HCT116 (cell line): Measurements from ENCODE around the gene THEM4. TPM values are rescaled to one million over a fixed set of nuclear protein-coding genes. Genes with fewer than 3 reads are reported as not detected.

Source experiments
- ATAC-seq: fragments of 200-7000 bp; cut with Tn5 transposase; 2 replicates; pipeline ENCODE4 v1.9.1; 2020; ENCODE audit warnings: mild to moderate bottlenecking, moderate library complexity
- BruUV-seq: library from RNA; stranded (reverse); fragments of 400-500 nt; replicated peaks from 2 replicates; lab custom pipeline; 2021; lab: Mats Ljungman, UMichigan
- CTCF ChIA-PET: fragments of 300-600 bp; sonication (Branson Sonifier 250); formaldehyde crosslinking; loops from one replicate; lab custom pipeline; 2021; ENCODE audit warnings: antibody characterized with exemption; lab: Charles Lee
- POLR2A ChIA-PET: fragments of 300-600, 350-600 bp; sonication (Branson Sonifier 250); formaldehyde crosslinking; loops from one replicate; lab custom pipeline; 2021; ENCODE audit warnings: antibody characterized with exemption; lab: Charles Lee
- RAD21 ChIA-PET, 2 experiments: fragments of 300-600 bp; sonication (Branson Sonifier 250); formaldehyde crosslinking; loops; one replicate each; lab custom pipeline; 2023; ENCODE audit warnings: low total read pairs in 2 of 2; ENCODE audit not compliant: uncharacterized antibody in 2 of 2, unreplicated experiment in 2 of 2, low non-redundant PET in 1 of 2; lab: Charles Lee
- DNase-seq: peaks from one replicate; pipeline ENCODE4 v3.0.0-alpha.2; 2010; ENCODE audit warnings: low read depth, low spot score
- H2AFZ ChIP-seq: fragments of 200-600 bp; shearing (Covaris generic), sonication (generic); 2 replicates; pipeline ENCODE4 v1.6.1; 2017; ENCODE audit warnings: low read depth, mixed run types, mixed read lengths, antibody characterized with exemption, low read length; ENCODE audit not compliant: poor library complexity, severe bottlenecking
- H3K27ac ChIP-seq: 2 replicates; pipeline ENCODE4 v1.5.1; 2012; ENCODE audit warnings: low read depth, low read length
- H3K27me3 ChIP-seq: fragments of 200-600 bp; sonication (generic); 2 replicates; pipeline ENCODE4 v1.6.1; 2016; ENCODE audit warnings: mixed run types, low read length, mixed read lengths; ENCODE audit not compliant: insufficient read depth
- H3K36me3 ChIP-seq, 2 experiments: fragments of 200-500 bp in 1 of 2; fragments of 200-600 bp in 1 of 2; sonication (Bioruptor generic) in 1 of 2; sonication (generic) in 1 of 2; 2 replicates each; pipeline versions ENCODE4 v1.5.1 to v1.6.1; 2014 to 2016; ENCODE audit warnings: low read length in 2 of 2, inconsistent platforms in 1 of 2, mixed read lengths in 1 of 2, mixed run types in 1 of 2; ENCODE audit not compliant: insufficient read depth in 2 of 2, control insufficient read depth in 1 of 2
- H3K4me1 ChIP-seq, 2 experiments: fragments of 200-600 bp in 1 of 2; sonication (generic) in 1 of 2; 2 replicates each; pipeline versions ENCODE4 v1.5.1 to v1.6.1; 2012 to 2017; ENCODE audit warnings: low read length in 2 of 2, inconsistent platforms in 1 of 2, mild to moderate bottlenecking in 1 of 2, mixed read lengths in 1 of 2, mixed run types in 1 of 2, moderate library complexity in 1 of 2; ENCODE audit not compliant: insufficient read depth in 2 of 2, control insufficient read depth in 1 of 2
- H3K4me2 ChIP-seq: fragments of 200-600 bp; sonication (generic); 2 replicates; pipeline ENCODE4 v1.6.1; 2017; ENCODE audit warnings: mixed run types, low read length, mixed read lengths
- H3K4me3 ChIP-seq, 2 experiments: fragments of 200-600 bp in 1 of 2; sonication (generic) in 1 of 2; replicated peaks in 1 of 2; 2 replicates each; pipeline ENCODE4 v1.5.1; 2011 to 2016; ENCODE audit warnings: low read length in 2 of 2, control low read depth in 1 of 2, low read depth in 1 of 2, mild to moderate bottlenecking in 1 of 2, mixed read lengths in 1 of 2, mixed run types in 1 of 2
- H3K79me2 ChIP-seq: fragments of 200-600 bp; sonication (generic); 2 replicates; pipeline ENCODE4 v1.6.1; 2017; ENCODE audit warnings: mild to moderate bottlenecking, mixed run types, low read length, moderate library complexity, mixed read lengths; ENCODE audit not compliant: insufficient read depth
- H3K9ac ChIP-seq: fragments of 200-600 bp; sonication (generic); 2 replicates; pipeline ENCODE4 v1.6.1; 2016; ENCODE audit warnings: low read length, mixed read lengths
- H3K9me2 ChIP-seq: fragments of 200-600 bp; sonication (generic), shearing (Covaris generic); 2 replicates; pipeline ENCODE4 v1.6.1; 2017; ENCODE audit warnings: mixed run types, mild to moderate bottlenecking, moderate library complexity; ENCODE audit not compliant: insufficient read depth
- H3K9me3 ChIP-seq, 2 experiments: fragments of 200-500 bp in 1 of 2; fragments of 200-600 bp in 1 of 2; sonication (Bioruptor generic) in 1 of 2; sonication (generic) in 1 of 2; 2 replicates each; pipeline ENCODE4 v1.6.1; 2014 to 2017; ENCODE audit warnings: low read length in 2 of 2, mixed read lengths in 2 of 2, inconsistent platforms in 1 of 2, low read depth in 1 of 2, mild to moderate bottlenecking in 1 of 2, mixed run types in 1 of 2, moderate library complexity in 1 of 2; ENCODE audit not compliant: control insufficient read depth in 1 of 2, insufficient read depth in 1 of 2
- H4K20me1 ChIP-seq: fragments of 200-600 bp; sonication (generic), shearing (Covaris generic); 2 replicates; pipeline ENCODE4 v1.6.1; 2017; ENCODE audit warnings: mixed run types, mild to moderate bottlenecking, moderate library complexity; ENCODE audit not compliant: insufficient read depth
- CEBPB ChIP-seq: IDR thresholded peaks from 2 replicates; pipeline ENCODE4 v1.6.1; 2012; ENCODE audit warnings: low read depth
- ELF1 ChIP-seq: IDR thresholded peaks from 2 replicates; pipeline ENCODE4 v1.6.1; 2012; ENCODE audit warnings: low read depth, borderline replicate concordance
- EZH2 ChIP-seq: fragments of 200-600 bp; sonication (generic); IDR thresholded peaks from 2 replicates; pipeline ENCODE4 v1.6.1; 2017; ENCODE audit warnings: antibody characterized with exemption, mixed run types
- EZH2phosphoT487 ChIP-seq: fragments of 200-600 bp; IDR thresholded peaks from 2 replicates; pipeline ENCODE4 v1.6.1; 2018; ENCODE audit warnings: antibody characterized with exemption, borderline replicate concordance
- FOSL1 ChIP-seq: IDR thresholded peaks from 2 replicates; pipeline ENCODE4 v1.6.1; 2012; ENCODE audit warnings: low read depth
- JUND ChIP-seq: IDR thresholded peaks from 2 replicates; pipeline ENCODE4 v1.6.1; 2012
- POLR2A ChIP-seq: IDR thresholded peaks from 2 replicates; pipeline ENCODE4 v1.7.0; 2011; ENCODE audit warnings: borderline replicate concordance; ENCODE audit not compliant: insufficient read depth, insufficient read length; ENCODE audit errors: extremely low read depth
- POLR2AphosphoS5 ChIP-seq: IDR thresholded peaks from 2 replicates; pipeline ENCODE4 v1.6.1; 2011; ENCODE audit warnings: mild to moderate bottlenecking, low read depth, low read length, moderate library complexity
- SIN3A ChIP-seq: IDR thresholded peaks from 2 replicates; pipeline ENCODE4 v1.6.1; 2012; ENCODE audit warnings: low read depth
- SP1 ChIP-seq: IDR thresholded peaks from 2 replicates; pipeline ENCODE4 v1.6.1; 2012; ENCODE audit warnings: low read depth
- TCF7L2 ChIP-seq: IDR thresholded peaks from 2 replicates; pipeline ENCODE4 v1.7.0; 2011; ENCODE audit warnings: borderline replicate concordance, inconsistent platforms; ENCODE audit not compliant: insufficient read depth, insufficient read length; ENCODE audit errors: extremely low read depth
- YY1 ChIP-seq: IDR thresholded peaks from 2 replicates; pipeline ENCODE4 v1.6.1; 2011; ENCODE audit warnings: low read length, low read depth, moderate library complexity, mild to moderate bottlenecking; ENCODE audit not compliant: insufficient replicate concordance; ENCODE audit errors: extremely low read depth
- ZNF274 ChIP-seq: fragments of 200-500 bp; sonication (Bioruptor generic); IDR thresholded peaks from 2 replicates; pipeline ENCODE4 v1.6.1; 2014; ENCODE audit warnings: mild to moderate bottlenecking, low read depth, low read length, inconsistent platforms
- intact Hi-C: fragments of 100-400 bp; cut with micrococcal nuclease; formaldehyde crosslinking; loops from 2 replicates; pipeline ENCODE4 v1.10.0; 2022
- total RNA-seq: library from RNA; stranded (reverse); gene quantifications from one replicate; pipeline ENCODE4 v1.2.1, GENCODE V29; 2021; ENCODE audit not compliant: unreplicated experiment
- TF ChIP-seq, protein P1 (sequence below): IDR thresholded peaks from 2 replicates; pipeline ENCODE4 v1.6.1; 2012
- TF ChIP-seq, protein P2 (sequence below): IDR thresholded peaks from 2 replicates; pipeline ENCODE4 v1.6.1; 2012
- TF ChIP-seq, protein P3 (sequence below): IDR thresholded peaks from 2 replicates; pipeline ENCODE4 v1.6.1; 2011; ENCODE audit warnings: mild to moderate bottlenecking, low read length, moderate library complexity; ENCODE audit not compliant: insufficient replicate concordance; ENCODE audit errors: extremely low read depth

The THEM4 gene
- total RNA-seq, 1 experiment from 2014 or later, result 17.0 TPM

DNA sequence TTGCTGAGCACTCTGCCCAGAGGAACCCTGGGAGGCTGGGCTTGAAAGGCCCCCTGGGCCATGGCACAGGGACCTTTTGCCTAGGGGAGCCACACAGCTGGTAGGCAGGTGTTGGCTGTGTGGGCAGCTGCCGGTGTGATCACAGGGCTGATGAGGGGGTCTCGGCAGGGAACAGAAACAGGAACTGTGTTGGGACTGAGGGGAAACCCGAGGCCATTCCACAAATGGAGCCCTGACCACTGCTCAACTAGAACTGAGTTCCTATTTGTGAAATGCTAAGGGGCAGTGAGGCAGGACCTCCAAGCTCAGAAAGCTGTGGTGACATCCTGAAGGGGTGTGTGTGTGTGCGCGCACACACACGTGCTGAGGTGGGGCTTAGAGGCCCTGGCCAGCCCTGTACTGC, 49.4 kb downstream of the THEM4 start:
- no peaks in the 10 kb centered on the region for H3K9me3 ChIP-seq
- RAD21 ChIA-PET, result no interaction called here
- H4K20me1 ChIP-seq, result no peaks in the 10 kb centered on the region
- intact Hi-C loops, result no loop called here
- POLR2A ChIA-PET, result no interaction called here
- H2AFZ ChIP-seq, result no peak overlapping the region
- H3K9ac ChIP-seq, result no peak overlapping the region
- H3K79me2 ChIP-seq, result no peaks in the 10 kb centered on the region
- TF ChIP-seq, protein P1, sequence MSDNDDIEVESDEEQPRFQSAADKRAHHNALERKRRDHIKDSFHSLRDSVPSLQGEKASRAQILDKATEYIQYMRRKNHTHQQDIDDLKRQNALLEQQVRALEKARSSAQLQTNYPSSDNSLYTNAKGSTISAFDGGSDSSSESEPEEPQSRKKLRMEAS, result no peak
- TF ChIP-seq EZH2 (no peak), ELF1 (no peak), FOSL1 (no peak), EZH2phosphoT487 (no peak)
- no TSS peak for BruUV-seq
- H3K27me3 ChIP-seq, result no peaks in the 10 kb centered on the region
- CTCF ChIA-PET, result no interaction called here
- no peak overlapping the region for H3K4me3 ChIP-seq
- no peaks in the 10 kb centered on the region for H3K9me2 ChIP-seq
- DNase-seq (no peak), ATAC-seq (no peak)
- no peaks in the 10 kb centered on the region for H3K4me1 ChIP-seq
- no peaks in the 10 kb centered on the region for H3K36me3 ChIP-seq
- no peak overlapping the region for H3K27ac ChIP-seq
- no peak overlapping the region for H3K4me2 ChIP-seq

DNA sequence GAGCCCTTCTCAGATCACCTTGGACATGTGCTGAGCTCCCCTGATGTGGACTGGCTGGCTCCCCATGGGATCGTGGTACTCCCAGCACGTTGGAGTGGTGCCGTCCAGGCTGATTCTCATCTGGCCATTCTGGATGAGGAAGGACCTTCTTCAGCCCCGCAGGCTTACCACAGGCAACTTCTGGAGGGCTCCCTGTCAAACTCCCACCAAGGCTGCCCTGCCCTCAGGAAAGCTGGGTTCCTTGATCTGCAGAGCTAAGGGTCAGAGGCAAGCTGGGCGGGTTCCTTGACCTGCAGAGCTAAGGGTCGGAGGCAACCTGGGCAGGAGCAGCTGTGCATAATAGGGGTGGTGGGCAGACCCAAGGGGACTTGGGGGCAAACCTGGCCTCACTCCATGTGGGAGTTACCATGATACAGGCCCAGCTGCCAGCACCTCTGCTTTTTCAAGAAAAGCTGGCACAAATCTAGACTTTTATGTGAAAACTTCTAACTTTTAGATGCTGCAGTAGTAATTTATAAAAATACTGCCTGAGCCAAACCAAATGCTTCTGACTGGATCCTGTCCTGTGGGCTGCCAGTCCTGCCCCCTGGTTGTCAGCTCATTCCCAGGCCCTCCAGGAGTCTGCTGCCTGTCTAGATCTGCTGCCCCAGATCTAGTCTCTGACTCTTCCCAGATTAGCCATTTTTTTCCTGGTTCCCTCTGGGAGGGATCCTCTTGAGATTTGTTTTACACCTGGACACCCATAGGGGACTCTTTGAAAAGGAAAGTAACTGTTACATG, 50.2 kb downstream of the THEM4 start:
- no peak overlapping the region for H3K4me3 ChIP-seq
- H2AFZ ChIP-seq, result no peak overlapping the region
- H3K27me3 ChIP-seq, result no peaks in the 10 kb centered on the region
- H4K20me1 ChIP-seq, result no peaks in the 10 kb centered on the region
- DNase-seq (no peak), ATAC-seq (no peak)
- CTCF ChIA-PET, result no interaction called here
- H3K9me3 ChIP-seq, result no peaks in the 10 kb centered on the region
- RAD21 ChIA-PET, result no interaction called here
- H3K79me2 ChIP-seq, result no peaks in the 10 kb centered on the region
- no peak overlapping the region for H3K27ac ChIP-seq
- no TSS peak for BruUV-seq
- no peaks in the 10 kb centered on the region for H3K36me3 ChIP-seq
- no peaks in the 10 kb centered on the region for H3K9me2 ChIP-seq
- intact Hi-C loops, result no loop called here
- H3K9ac ChIP-seq, result no peak overlapping the region
- POLR2A ChIA-PET, result no interaction called here
- no peak overlapping the region for H3K4me2 ChIP-seq
- H3K4me1 ChIP-seq, result no peaks in the 10 kb centered on the region
- TF ChIP-seq JUND, result no peak
- TF ChIP-seq, protein P2, sequence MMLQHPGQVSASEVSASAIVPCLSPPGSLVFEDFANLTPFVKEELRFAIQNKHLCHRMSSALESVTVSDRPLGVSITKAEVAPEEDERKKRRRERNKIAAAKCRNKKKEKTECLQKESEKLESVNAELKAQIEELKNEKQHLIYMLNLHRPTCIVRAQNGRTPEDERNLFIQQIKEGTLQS, result no peak
- no peak for TF ChIP-seq SP1
- TF ChIP-seq ELF1, result no peak
- no peak for TF ChIP-seq POLR2AphosphoS5
- TF ChIP-seq TCF7L2, result no peak
- no peak for TF ChIP-seq EZH2phosphoT487
- no peak for TF ChIP-seq POLR2A
- no peak for TF ChIP-seq CEBPB
- TF ChIP-seq ZNF274, result no peak
- no peak for TF ChIP-seq YY1
- TF ChIP-seq, protein P3, sequence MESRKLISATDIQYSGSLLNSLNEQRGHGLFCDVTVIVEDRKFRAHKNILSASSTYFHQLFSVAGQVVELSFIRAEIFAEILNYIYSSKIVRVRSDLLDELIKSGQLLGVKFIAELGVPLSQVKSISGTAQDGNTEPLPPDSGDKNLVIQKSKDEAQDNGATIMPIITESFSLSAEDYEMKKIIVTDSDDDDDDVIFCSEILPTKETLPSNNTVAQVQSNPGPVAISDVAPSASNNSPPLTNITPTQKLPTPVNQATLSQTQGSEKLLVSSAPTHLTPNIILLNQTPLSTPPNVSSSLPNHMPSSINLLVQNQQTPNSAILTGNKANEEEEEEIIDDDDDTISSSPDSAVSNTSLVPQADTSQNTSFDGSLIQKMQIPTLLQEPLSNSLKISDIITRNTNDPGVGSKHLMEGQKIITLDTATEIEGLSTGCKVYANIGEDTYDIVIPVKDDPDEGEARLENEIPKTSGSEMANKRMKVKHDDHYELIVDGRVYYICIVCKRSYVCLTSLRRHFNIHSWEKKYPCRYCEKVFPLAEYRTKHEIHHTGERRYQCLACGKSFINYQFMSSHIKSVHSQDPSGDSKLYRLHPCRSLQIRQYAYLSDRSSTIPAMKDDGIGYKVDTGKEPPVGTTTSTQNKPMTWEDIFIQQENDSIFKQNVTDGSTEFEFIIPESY, result no peak
- no peak for TF ChIP-seq SIN3A
- no peak for TF ChIP-seq FOSL1
